Glomerular endothelial cell (primary cell): Measurements from ENCODE around the gene ZNF599. TPM values are rescaled to one million over a fixed set of nuclear protein-coding genes. Genes with fewer than 3 reads are reported as not detected.
"Not testable (repeated sequence)": the region's sequence is repeated elsewhere in the genome, so short reads cannot be mapped to it uniquely, and the experiment has no call there.

Source experiments
- DNase-seq: peaks from one replicate; pipeline ENCODE4 v3.0.0-alpha.2; 2011; ENCODE audit warnings: low read depth, low spot score; ENCODE audit errors: extremely low read depth
- total RNA-seq: library from RNA; depleted of rRNA; stranded (reverse); fragments of >200 nt; gene quantifications from 2 replicates; pipeline ENCODE4 v1.2.3, GENCODE V29; 2015

The ZNF599 gene
- 7.9 and 9.3 TPM in 2 replicates for total RNA-seq

- DNase-seq, result peak; percentile 34
Observed at GRCh38 chr19:34772697-34773554, at the start of gene ZNF599. ZNF599 (minus strand) TSS chr19:34773215; CDS start chr19:34772841, 374 bp downstream.

GRCh38 chr19:34818270-34818669 lies 45.3 kb upstream of the ZNF599 start:
- no peak for DNase-seq

- no peak for DNase-seq
Observed at GRCh38 chr19:34816708-34817107, 43.7 kb upstream of the ZNF599 start.

- DNase-seq, result no peak
Observed at GRCh38 chr19:34808566-34808965, 35.6 kb upstream of the ZNF599 start.

- no peak for DNase-seq
Observed at GRCh38 chr19:34806976-34807860, 34.2 kb upstream of the ZNF599 start.

GRCh38 chr19:34804115-34804514 lies 31.1 kb upstream of the ZNF599 start:
- no peak for DNase-seq

GRCh38 chr19:34796953-34797352 lies 23.9 kb upstream of the ZNF599 start:
- DNase-seq, result not testable (repeated sequence)

- no peak for DNase-seq
Observed at GRCh38 chr19:34794066-34794960, 21.3 kb upstream of the ZNF599 start.

DNA sequence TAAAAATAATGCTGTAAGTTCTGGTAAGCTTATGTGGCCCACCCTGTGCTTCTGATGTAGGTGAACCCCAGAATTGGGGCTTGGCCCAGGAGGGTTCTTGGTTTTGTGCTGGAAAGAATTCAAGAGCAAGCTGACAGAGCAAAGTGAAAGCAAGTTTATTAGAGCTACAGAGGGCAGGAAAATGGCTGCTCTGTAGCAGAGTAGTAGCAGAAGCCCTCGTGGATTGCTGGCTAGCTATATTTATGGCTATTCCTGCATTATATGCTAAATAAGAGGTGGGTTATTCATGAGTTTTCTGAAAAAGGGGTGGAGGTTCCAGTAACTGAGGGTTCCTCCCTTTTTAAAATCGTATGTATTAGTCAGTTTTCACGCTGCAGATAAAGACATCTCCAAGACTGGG lies 20.6 kb upstream of the ZNF599 start:
- no peak for DNase-seq

DNA sequence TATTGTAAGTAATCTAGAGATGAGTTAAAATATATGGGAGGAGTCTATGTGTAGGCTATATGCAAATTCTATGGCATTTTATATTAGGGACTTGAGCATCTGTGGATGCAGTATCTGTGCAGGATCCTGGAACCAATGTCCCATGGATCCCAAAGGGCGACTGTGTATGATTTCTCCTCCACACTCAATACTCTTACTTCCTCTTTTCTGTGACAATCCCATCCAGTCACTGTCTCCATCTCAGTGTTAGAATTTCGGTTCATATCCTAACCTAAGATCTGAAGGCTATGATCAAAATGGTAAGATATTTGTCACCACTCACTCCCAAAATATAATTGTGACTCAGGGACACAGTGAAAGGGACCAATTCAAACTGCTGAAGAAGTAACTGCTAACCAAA lies 15.1 kb upstream of the ZNF599 start:
- DNase-seq, result no peak

DNA sequence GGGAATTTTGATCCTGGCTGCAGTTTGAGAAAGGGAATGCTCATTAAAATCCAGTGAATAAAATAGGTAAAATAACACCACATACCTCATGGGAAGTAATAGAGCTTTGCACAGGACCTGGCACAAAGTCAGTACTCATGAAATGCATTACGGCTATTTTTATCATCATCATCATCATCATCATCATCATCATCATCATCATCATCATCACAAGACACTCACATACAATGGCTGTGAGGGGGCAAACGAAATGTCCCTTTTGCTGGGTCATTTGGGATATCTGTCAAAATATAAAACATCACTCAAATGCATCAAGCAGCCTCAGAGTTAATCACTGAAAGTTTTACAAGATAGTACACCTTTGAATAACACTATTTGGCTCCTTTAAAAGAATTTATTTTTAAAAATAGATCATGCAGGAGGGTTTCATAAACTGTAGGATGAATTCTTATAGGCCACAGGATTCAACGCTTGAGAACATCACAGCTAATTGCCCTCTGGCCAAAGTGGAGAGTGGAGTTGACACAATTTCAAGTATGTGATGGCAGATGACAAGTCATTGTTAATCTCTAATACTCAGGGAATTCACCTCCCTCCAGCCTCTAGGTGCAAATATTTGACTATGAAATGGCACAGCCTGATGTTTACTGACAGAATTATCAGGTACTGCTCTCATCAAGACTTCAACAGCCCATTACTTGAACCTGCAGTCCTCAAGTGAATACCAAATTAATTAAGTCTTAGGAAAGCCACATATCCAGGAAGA lies 14.2 kb upstream of the ZNF599 start:
- no peak for DNase-seq

DNA sequence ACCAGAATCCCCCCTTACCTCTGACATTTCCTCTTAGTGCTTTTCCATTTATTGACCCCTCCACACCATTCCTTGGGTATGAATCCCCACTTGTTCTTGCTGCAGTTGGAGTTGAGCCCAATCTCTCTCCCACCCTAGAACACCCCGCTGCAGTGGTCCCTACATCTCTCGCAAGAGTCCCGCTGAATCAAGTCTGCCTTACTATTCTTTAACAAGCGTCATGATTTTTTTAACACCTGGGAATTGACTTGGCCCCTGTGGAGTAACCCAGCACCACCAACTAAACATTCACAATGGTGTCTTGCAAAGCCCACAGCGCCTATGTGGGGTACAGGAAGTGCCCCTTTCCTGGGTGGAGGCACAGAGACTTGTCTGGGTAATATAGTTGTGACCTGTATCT lies 13.2 kb upstream of the ZNF599 start:
- no peak for DNase-seq

DNA sequence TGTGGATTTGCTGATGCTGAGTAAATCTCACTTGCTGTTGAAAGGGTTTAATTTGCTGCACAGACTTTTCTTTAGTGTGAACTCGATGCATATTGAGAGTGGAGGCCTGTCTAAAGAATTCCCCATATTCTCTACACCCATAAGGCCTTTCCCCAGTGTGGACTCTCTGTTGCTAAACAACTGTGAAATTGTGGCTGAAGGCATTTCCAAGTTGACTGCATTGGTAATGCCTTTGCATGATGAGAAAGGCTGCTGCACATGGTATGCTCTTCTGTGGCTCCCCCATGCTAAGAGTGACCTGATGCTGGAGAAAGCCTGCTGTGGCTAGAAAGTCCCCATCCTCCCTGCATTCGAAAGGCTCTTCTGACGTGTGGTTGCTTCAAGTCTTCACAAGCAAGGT lies 6.6 kb upstream of the ZNF599 start:
- DNase-seq, result no peak

DNA sequence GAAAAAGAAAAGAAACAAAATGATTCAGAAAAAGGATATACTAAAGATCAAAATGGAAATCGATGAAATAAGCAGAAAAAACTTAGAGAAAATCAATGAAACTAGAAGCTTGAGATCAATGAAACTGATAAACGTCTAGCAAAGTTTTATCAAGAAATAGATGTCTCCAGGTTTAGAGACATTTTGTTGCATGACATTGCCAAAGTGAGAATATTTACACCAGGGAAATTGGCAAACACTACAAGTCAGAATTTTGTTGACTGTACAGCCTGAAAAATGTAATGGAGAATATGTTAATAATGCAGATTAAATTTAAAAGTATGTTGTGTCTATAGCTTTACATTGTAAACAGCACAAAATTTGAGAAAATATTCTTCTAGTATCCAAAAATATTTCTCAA lies 5.3 kb upstream of the ZNF599 start:
- DNase-seq, result no peak

GRCh38 chr19:34774857-34775256 lies 1.8 kb upstream of the ZNF599 start:
- DNase-seq, result no peak

DNA sequence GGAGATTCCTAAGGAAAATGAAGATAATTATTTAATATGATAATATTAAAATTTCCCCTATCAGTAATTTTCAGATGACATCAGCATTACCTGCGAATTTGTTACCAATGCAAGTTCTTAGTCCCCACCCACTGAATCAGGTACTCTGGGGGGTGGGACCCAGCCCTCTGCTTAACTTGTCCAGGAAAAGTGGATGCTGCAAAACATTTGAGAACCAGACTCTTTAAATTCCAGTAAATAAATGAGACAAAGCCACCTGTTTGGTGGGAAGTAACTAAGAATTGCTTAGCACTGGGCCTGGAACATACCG lies 495 bp upstream of the ZNF599 start:
- DNase-seq, result no peak

DNA sequence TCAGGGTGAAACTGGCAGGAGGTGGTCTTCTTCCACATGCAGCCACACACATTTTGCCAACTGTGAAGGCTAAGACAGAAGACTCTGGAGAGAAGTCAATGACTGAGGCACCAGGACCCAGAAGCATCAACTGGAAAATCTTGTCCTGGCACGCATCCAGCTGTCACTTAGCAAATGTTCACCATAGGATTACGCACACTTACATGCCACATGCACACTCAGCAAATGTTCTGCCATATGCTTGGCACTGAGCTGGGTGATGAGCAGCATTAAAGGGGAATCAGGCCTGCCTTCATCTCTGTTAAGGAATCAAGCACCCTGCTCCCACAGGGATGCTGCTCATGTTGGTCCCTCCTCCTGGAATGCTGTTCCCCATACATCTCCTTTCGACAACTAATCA lies 5.1 kb downstream of the ZNF599 start:
- no peak for DNase-seq

GRCh38 chr19:34766386-34766785 lies 6.6 kb downstream of the ZNF599 start:
- no peak for DNase-seq

DNA sequence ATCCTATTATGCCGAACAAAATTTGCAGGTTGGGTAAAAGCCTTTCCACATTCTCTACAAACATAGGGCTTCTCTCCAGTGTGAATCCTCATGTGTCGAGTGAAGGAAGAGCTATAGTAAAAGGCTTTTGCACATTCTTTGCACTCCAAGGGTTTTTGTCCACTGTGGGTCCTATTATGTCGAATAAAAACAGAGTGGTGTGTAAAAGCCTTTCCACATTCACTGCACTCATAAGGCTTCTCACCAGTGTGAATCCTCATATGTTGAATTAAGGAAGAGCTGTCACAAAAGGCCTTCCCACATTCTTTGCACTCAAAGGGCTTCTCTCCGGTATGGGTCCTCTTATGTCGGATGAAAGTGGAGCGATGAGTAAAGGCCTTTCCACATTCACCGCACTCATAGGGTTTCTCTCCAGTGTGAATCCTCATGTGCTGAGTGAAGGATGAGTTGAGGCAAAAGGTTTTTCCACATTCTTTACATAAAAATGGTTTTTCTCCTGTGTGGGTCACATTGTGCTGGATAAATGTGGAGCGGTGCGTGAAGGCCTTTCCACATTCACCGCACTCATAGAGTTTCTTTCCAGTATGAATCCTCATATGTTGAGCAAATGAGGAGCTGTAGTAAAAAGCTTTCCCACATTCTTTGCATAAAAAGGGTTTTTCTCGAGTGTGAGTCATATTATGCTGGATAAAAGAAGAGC lies 13.6 kb downstream of the ZNF599 start:
- DNase-seq, result no peak

- DNase-seq, result no peak
Observed at GRCh38 chr19:34757441-34757840, 15.6 kb downstream of the ZNF599 start.
